Testis (tissue), 2 donors: ENCODE data around the gene RCL1.

Experiments used
- CTCF ChIP-seq, 3 experiments: fragments of 450-650 bp in 2 of 3; fragments of 200-600 bp in 1 of 3; sonication (generic) in 1 of 3; IDR thresholded peaks; one replicate each; pipeline ENCODE4 v1.5.1; 2016 to 2019; ENCODE audit warnings: antibody characterized with exemption in 3 of 3, mild to moderate bottlenecking in 2 of 3, moderate library complexity in 1 of 3
- POLR2A ChIP-seq: fragments of 450-650 bp; IDR thresholded peaks from one replicate; pipeline ENCODE4 v1.6.1; 2017; ENCODE audit warnings: antibody characterized with exemption, mild to moderate bottlenecking, moderate library complexity

DNA sequence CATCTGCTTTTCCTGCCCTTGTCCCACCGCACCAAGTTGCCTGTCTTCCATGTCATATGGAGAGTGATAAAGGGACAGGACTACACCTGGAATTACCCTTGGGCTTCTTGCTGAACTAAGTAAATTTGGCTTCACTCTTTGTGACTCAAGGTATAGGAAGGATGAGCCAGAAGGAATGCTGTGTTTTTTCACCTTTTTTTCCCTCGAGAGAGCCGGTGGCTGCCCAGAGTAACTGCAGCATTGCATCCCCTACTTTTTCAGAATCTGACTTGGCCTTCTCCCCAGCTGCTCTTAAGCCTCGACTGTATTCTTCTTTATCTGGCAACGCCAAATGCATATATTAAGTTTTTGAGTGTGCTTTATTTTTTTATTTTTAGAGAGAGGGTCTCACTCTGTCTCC, 38.4 kb downstream of the RCL1 start:
- TF ChIP-seq POLR2A (no peak), CTCF (IDR thresholded peaks at IDR 0.05) (no peak)
